H1 (cell line): ENCODE data around the gene PPIF. TPM values are rescaled to one million over a fixed set of nuclear protein-coding genes. Genes with fewer than 3 reads are reported as not detected.

Experiments used
- GTF2F1 ChIP-seq: IDR thresholded peaks from 2 replicates; pipeline ENCODE4 v1.6.1; 2012; ENCODE audit warnings: low read depth, low read length, improper control_type of control experiment, borderline replicate concordance
- HDAC2 ChIP-seq, 2 experiments: fragments of 300-600 bp in 1 of 2; sonication (generic) in 1 of 2; IDR thresholded peaks; 2 replicates each; pipeline ENCODE4 v1.6.1; 2011 to 2012; ENCODE audit warnings: low read depth in 2 of 2, low read length in 2 of 2, mild to moderate bottlenecking in 2 of 2, moderate library complexity in 2 of 2, borderline replicate concordance in 1 of 2, inconsistent platforms in 1 of 2
- polyA plus RNA-seq, 7 experiments: library from polyadenylated mRNA; depleted of rRNA in 3 of 7; stranded (reverse) in 5 of 7; unstranded in 2 of 7; fragments of >200 nt in 5 of 7; fragments of 200-250 nt in 2 of 7; gene quantifications; 1 replicate in 5 of 7; 2 replicates in 1 of 7; 4 replicates in 1 of 7; pipeline versions ENCODE4 v1.2.1 to v1.2.3, GENCODE V29; 2011 to 2013; ENCODE audit warnings: missing spikeins in 2 of 7, mixed read lengths in 2 of 7
- total RNA-seq: library from RNA; stranded (reverse); fragmentation: NEBNext Ultra II Directional; extraction: Animal tissue kit (Norgen Biotek cat#: 25700); gene quantifications from 2 replicates; pipeline ENCODE4 v1.2.1, GENCODE V29; 2021

PPIF gene
- total and polyA plus RNA-seq, 2 of the 8 experiments (the other 6 are each of a cell fraction or from before 2014, with no cell fraction given): 70.2 to 77.6 TPM

- TF ChIP-seq HDAC2 (IDR thresholded peaks at IDR 0.05; ENCODE audit: borderline replicate concordance in 1 of 2, low read depth in 2 of 2, low read length in 2 of 2): no peak
- TF ChIP-seq GTF2F1: no peak
These were observed 32.3 kb upstream of the PPIF start (continued) for GRCh38 chr10:79314761-79315601.
